ENCODE results near the gene FBF1.

FBF1 gene

GRCh38 chr17:75895370-75896155, 45.3 kb downstream of the FBF1 start:
- H3K9me3 ChIP-seq (ENCODE audit: control insufficient read depth, insufficient read depth, low read depth, low read length), result no peaks in the 10 kb centered on the region
- TF ChIP-seq ZBTB17 (tag by site-specific recombination; IDR thresholded peaks at IDR 0.05) (0 out of 2 replicates have a peak, but pooled peaks have one; percentile 45), HIC1 (tag by site-specific recombination; IDR thresholded peaks at IDR 0.05) (peak; percentile 30; the same call in 1 of the 2 replicates), CTCF (tag by site-specific recombination; IDR thresholded peaks at IDR 0.05) (peak; percentile 66; the same call in 1 of the 2 replicates), ZNF416 (tag by site-specific recombination; IDR thresholded peaks at IDR 0.05) (no peak), ZBTB6 (tag by site-specific recombination; IDR thresholded peaks at IDR 0.05) (peak; percentile 94), ZNF600 (tag by site-specific recombination; IDR thresholded peaks at IDR 0.05) (peak; percentile 40; the same call in 1 of the 2 replicates), ZNF341 (tag by site-specific recombination; IDR thresholded peaks at IDR 0.05; ENCODE audit: low read depth) (peak; percentile 60; the same call in 1 of the 2 replicates), ZBTB20 (tag by site-specific recombination; IDR thresholded peaks at IDR 0.05) (peak; percentile 25; the same call in 1 of the 2 replicates), PATZ1 (tag by site-specific recombination; IDR thresholded peaks at IDR 0.05) (peak; percentile 6; the same call in 1 of the 2 replicates), ZNF48 (tag by site-specific recombination; IDR thresholded peaks at IDR 0.05) (no peak), ZNF585B (tag by site-specific recombination; IDR thresholded peaks at IDR 0.05) (no peak)
- H3K36me3 ChIP-seq (ENCODE audit: control insufficient read depth in 2 of 2, insufficient read depth in 1 of 2, low read length in 2 of 2), result peaks cover 8 to 55% of the 10 kb centered on the region in 2 experiments
- H3K27ac ChIP-seq (ENCODE audit: extremely low read depth, low read depth, low read length), result peak overlapping the region; percentile 98; the same call in 1 of the 2 replicates
- H3K4me3 ChIP-seq (ENCODE audit: low read depth, low read length), result peak overlapping the region; percentile 28
- ChIA-PET CTCF (interaction anchor here (0.6 to 4.3 kb wide), 13 partner anchors 9 to 119 kb away, joined by 3 to 28 read pairs (median 4); partner anchors contain the start of genes MRPL38, TRIM47 and WBP2), POLR2A (interaction anchor here (0.6 to 3.2 kb wide), 15 partner anchors 9 to 117 kb away, joined by 3 to 19 read pairs (median 5); partner anchors contain the start of genes MRPL38, TRIM47 and WBP2)
- peaks cover 10% of the 10 kb centered on the region for H3K4me1 ChIP-seq (ENCODE audit: control insufficient read depth, insufficient read depth, low read length)

DNA sequence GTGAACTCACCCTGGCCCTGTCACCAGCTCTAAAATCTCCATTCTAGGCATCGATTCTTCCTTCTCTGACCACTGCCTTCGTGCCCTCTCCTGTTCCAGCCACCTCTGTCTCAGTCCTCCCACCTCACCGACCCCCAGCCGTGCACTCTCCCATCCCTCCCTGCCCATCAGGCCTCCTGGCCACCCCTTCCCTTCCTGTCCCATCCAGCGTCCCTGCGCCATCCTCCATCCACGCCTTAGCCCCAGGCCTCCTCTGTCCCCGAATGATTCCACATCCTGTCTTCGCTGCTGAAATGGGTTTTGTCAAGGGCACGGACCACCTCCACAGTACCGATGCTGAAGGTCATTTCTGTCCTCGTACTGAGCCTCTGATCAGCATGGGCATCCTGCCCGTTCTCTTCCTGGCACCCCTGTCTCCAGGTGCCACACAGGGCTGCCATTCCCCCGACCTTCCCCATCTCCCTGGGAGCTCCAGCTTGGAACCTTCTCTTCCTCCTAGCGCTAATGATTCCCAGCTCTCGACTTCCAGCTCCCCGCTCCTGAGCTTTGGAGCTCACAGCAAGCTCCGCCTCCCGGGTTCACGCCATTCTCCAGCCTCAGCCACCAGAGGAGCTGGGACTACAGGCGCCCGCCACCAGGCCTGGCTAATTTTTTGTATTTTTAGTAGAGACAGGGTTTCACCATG, 46.7 kb downstream of the FBF1 start:
- CTCF ChIA-PET, result interaction anchor here (0.6 to 4.3 kb wide), 8 partner anchors 11 to 342 kb away, joined by 3 to 28 read pairs (median 4); partner anchors contain the start of genes CDK3, MRPL38 and TRIM47
- Histone ChIP-seq H3K9me3 (ENCODE audit: control insufficient read depth, insufficient read depth, low read depth, low read length) (no peaks in the 10 kb centered on the region), H3K27ac (ENCODE audit: extremely low read depth, low read depth, low read length) (no peak overlapping the region; the same call in 1 of the 2 replicates), H3K36me3 (ENCODE audit: control insufficient read depth in 2 of 2, insufficient read depth in 1 of 2, low read length in 2 of 2) (peaks cover 9 to 55% of the 10 kb centered on the region in 2 experiments; a peak in 2 of 3 replicates), H3K4me3 (ENCODE audit: low read depth, low read length) (no peak overlapping the region), H3K4me1 (ENCODE audit: control insufficient read depth, insufficient read depth, low read length) (peaks cover 10% of the 10 kb centered on the region)
- POLR2A ChIA-PET, result interaction anchor here (0.5 to 2.2 kb wide), 5 partner anchors 12 to 55 kb away, joined by 3 to 20 read pairs (median 3); partner anchors contain the start of gene WBP2
- TF ChIP-seq, protein P1, sequence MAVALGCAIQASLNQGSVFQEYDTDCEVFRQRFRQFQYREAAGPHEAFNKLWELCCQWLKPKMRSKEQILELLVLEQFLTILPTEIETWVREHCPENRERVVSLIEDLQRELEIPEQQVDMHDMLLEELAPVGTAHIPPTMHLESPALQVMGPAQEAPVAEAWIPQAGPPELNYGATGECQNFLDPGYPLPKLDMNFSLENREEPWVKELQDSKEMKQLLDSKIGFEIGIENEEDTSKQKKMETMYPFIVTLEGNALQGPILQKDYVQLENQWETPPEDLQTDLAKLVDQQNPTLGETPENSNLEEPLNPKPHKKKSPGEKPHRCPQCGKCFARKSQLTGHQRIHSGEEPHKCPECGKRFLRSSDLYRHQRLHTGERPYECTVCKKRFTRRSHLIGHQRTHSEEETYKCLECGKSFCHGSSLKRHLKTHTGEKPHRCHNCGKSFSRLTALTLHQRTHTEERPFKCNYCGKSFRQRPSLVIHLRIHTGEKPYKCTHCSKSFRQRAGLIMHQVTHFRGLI (tag by site-specific recombination; IDR thresholded peaks at IDR 0.05), result no peak
- TF ChIP-seq ZNF341 (tag by site-specific recombination; IDR thresholded peaks at IDR 0.05; ENCODE audit: low read depth) (peak; percentile 63), ZNF768 (tag by site-specific recombination; IDR thresholded peaks at IDR 0.05) (no peak), ZNF664 (tag by site-specific recombination; IDR thresholded peaks at IDR 0.05) (no peak)
- TF ChIP-seq, protein P2, sequence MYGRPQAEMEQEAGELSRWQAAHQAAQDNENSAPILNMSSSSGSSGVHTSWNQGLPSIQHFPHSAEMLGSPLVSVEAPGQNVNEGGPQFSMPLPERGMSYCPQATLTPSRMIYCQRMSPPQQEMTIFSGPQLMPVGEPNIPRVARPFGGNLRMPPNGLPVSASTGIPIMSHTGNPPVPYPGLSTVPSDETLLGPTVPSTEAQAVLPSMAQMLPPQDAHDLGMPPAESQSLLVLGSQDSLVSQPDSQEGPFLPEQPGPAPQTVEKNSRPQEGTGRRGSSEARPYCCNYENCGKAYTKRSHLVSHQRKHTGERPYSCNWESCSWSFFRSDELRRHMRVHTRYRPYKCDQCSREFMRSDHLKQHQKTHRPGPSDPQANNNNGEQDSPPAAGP (tag by site-specific recombination; IDR thresholded peaks at IDR 0.05), result 0 out of 2 replicates have a peak, but pooled peaks have one; percentile 9

Data from HEK293 (cell line).